GM12875 (cell line): ENCODE measurements around the gene NDRG4.

Source experiments
- H3K4me3 ChIP-seq: one replicate; pipeline ENCODE4 v1.5.1; 2011; ENCODE audit warnings: low read depth, low read length, control low read depth
- CTCF ChIP-seq: IDR thresholded peaks from 2 replicates; pipeline ENCODE4 v1.5.1; 2011; ENCODE audit warnings: low read depth, mild to moderate bottlenecking, control low read depth, inconsistent platforms, low read length, moderate library complexity, borderline replicate concordance; ENCODE audit not compliant: insufficient read depth

NDRG4 gene

GRCh38 chr16:58511933-58512815, 12.2 kb downstream of the NDRG4 start:
- peak; percentile 78 for TF ChIP-seq CTCF
- no peak overlapping the region for H3K4me3 ChIP-seq

GRCh38 chr16:58513874-58514273, 13.9 kb downstream of the NDRG4 start:
- H3K4me3 ChIP-seq, result no peak overlapping the region
- no peak for TF ChIP-seq CTCF

- H3K4me3 ChIP-seq, result peak within 1 kb of the TSS; percentile 73
- peak; percentile 22; the same call in 1 of the 2 replicates for TF ChIP-seq CTCF
Observed at GRCh38 chr16:58515125-58515870, 15.4 kb downstream of the NDRG4 start, which contains the start of gene SETD6. TSS of gene SETD6 (plus strand) at chr16:58515517. CDS start at chr16:58515538, 21 bp downstream.

- H3K4me3 ChIP-seq, result peak overlapping the region; percentile 73
- no peak for TF ChIP-seq CTCF
Observed at GRCh38 chr16:58515871-58516767, 16.2 kb downstream of the NDRG4 start.

- TF ChIP-seq CTCF, result no peak
- H3K4me3 ChIP-seq, result no peak overlapping the region
Observed at GRCh38 chr16:58516768-58517107, 16.8 kb downstream of the NDRG4 start.

GRCh38 chr16:58518083-58518979, 18.4 kb downstream of the NDRG4 start:
- H3K4me3 ChIP-seq, result no peak overlapping the region
- no peak for TF ChIP-seq CTCF
